Activated CD4-positive, alpha-beta T cell treated with anti-CD3 and anti-CD28 coated beads for 36 hours (primary cell): ENCODE measurements around the gene NAT14. TPM values are rescaled to one million over a fixed set of nuclear protein-coding genes. Genes with fewer than 3 reads are reported as not detected.
A peak's percentile ranks its signal among the peaks of the same experiment; 100 is the strongest.

Experiments used
- ATAC-seq: fragments of 200-7000 bp; cut with Tn5 transposase; one replicate; pipeline ENCODE4 v1.10.0; 2021; ENCODE audit warnings: mild to moderate bottlenecking, moderate library complexity
- CTCF ChIA-PET: fragments of 350-600 bp; sonication (Branson Sonifier 250); formaldehyde crosslinking; loops from one replicate; lab custom pipeline; 2021; ENCODE audit warnings: antibody characterized with exemption; lab: Charles Lee
- POLR2A ChIA-PET: fragments of 350-600 bp; sonication (Branson Sonifier 250); formaldehyde crosslinking; loops from one replicate; lab custom pipeline; 2021; ENCODE audit warnings: antibody characterized with exemption, inconsistent platforms; lab: Charles Lee
- DNase-seq: peaks from one replicate; pipeline ENCODE4 v3.0.0-alpha.2; 2020
- H3K27ac Mint-ChIP-seq: one replicate; pipeline ENCODE4 v1.8.0; 2021; ENCODE audit warnings: mixed read lengths
- H3K27me3 Mint-ChIP-seq: one replicate; pipeline ENCODE4 v1.8.0; 2021; ENCODE audit warnings: mixed read lengths
- H3K36me3 Mint-ChIP-seq: one replicate; pipeline ENCODE4 v1.8.0; 2021; ENCODE audit warnings: low read depth, mixed read lengths
- H3K4me1 Mint-ChIP-seq: one replicate; pipeline ENCODE4 v1.8.0; 2021; ENCODE audit warnings: mixed read lengths
- H3K4me3 Mint-ChIP-seq: one replicate; pipeline ENCODE4 v1.8.0; 2021; ENCODE audit warnings: mild to moderate bottlenecking, moderate library complexity, mixed read lengths
- H3K9me3 Mint-ChIP-seq: one replicate; pipeline ENCODE4 v1.8.0; 2021; ENCODE audit warnings: low read depth, mixed read lengths
- intact Hi-C, 2 experiments: fragments of 100-400 bp; cut with DNase I in 1 of 2; cut with micrococcal nuclease in 1 of 2; formaldehyde crosslinking; loops; one replicate each; pipeline versions ENCODE4 v1.14.2 to v1.15.1; 2022 to 2024; cut with DNase I, micrococcal nuclease
- total RNA-seq, 2 experiments: library from RNA; stranded (reverse); gene quantifications; one replicate each; pipeline ENCODE4 v1.2.3, GENCODE V29; 2021

Gene NAT14
- total RNA-seq, 2 experiments from 2014 or later = 8.2 to 14.8 TPM

- DNase-seq (no peak), ATAC-seq (no peak)
- ChIA-PET CTCF (no interaction called here), POLR2A (interaction anchor here (1.0 kb wide), 1 partner anchor 20 kb away, joined by 4 read pairs; no protein-coding TSS in a partner anchor)
- H3K4me3 Mint-ChIP-seq = no peak overlapping the region
- peaks cover 5% of the 10 kb centered on the region for H3K36me3 Mint-ChIP-seq
- no peaks in the 10 kb centered on the region for H3K27me3 Mint-ChIP-seq
- H3K4me1 Mint-ChIP-seq = peaks cover 33% of the 10 kb centered on the region
- intact Hi-C loops = no loop called here
- no peaks in the 10 kb centered on the region for H3K9me3 Mint-ChIP-seq
- H3K27ac Mint-ChIP-seq = no peak overlapping the region
These were observed 3.2 kb upstream of the NAT14 start for GRCh38 chr19:55481794-55482155.

GRCh38 chr19:55482156-55482961 lies 2.6 kb upstream of the NAT14 start:
- DNase-seq = no peak
- Mint-ChIP-seq H3K27me3 (no peaks in the 10 kb centered on the region), H3K4me3 (no peak overlapping the region), H3K4me1 (peaks cover 37% of the 10 kb centered on the region), H3K27ac (no peak overlapping the region), H3K36me3 (peaks cover 5% of the 10 kb centered on the region), H3K9me3 (no peaks in the 10 kb centered on the region)
- intact Hi-C loops = no loop called here
- ChIA-PET CTCF (no interaction called here), POLR2A (interaction anchor here (1.0 kb wide), 1 partner anchor 20 kb away, joined by 4 read pairs; no protein-coding TSS in a partner anchor)
- ATAC-seq = no peak

- H3K27me3 Mint-ChIP-seq = no peaks in the 10 kb centered on the region
- no peaks in the 10 kb centered on the region for H3K9me3 Mint-ChIP-seq
- H3K36me3 Mint-ChIP-seq = peaks cover 5% of the 10 kb centered on the region
- CTCF ChIA-PET = no interaction called here
- no peak for ATAC-seq
- DNase-seq = no peak
- no peak overlapping the region for H3K4me3 Mint-ChIP-seq
- peaks cover 36% of the 10 kb centered on the region for H3K4me1 Mint-ChIP-seq
- intact Hi-C loops = no loop called here
- no peak overlapping the region for H3K27ac Mint-ChIP-seq
- POLR2A ChIA-PET = interaction anchor here (0.6 kb wide), 1 partner anchor 32 kb away, joined by 4 read pairs; no protein-coding TSS in a partner anchor
These were observed 1.9 kb upstream of the NAT14 start for GRCh38 chr19:55482967-55483705.

- intact Hi-C loops = no loop called here
- CTCF ChIA-PET = interaction anchor here (0.9 to 1.6 kb wide), 3 partner anchors 10 to 20 kb away, joined by 3 to 6 read pairs (median 3); no protein-coding TSS in a partner anchor
- peaks cover under 1% of the 10 kb centered on the region for H3K36me3 Mint-ChIP-seq
- H3K27ac Mint-ChIP-seq = no peak overlapping the region
- peaks cover 28% of the 10 kb centered on the region for H3K4me1 Mint-ChIP-seq
- ATAC-seq = no peak
- POLR2A ChIA-PET = interaction anchor here (0.6 to 1.2 kb wide), 3 partner anchors 8 to 33 kb away, joined by 3 to 4 read pairs (median 4); partner anchors contain the start of gene ZNF628
- peak overlapping the region; percentile 75 for H3K4me3 Mint-ChIP-seq
- H3K27me3 Mint-ChIP-seq = no peaks in the 10 kb centered on the region
- DNase-seq = no peak
- no peaks in the 10 kb centered on the region for H3K9me3 Mint-ChIP-seq
These were observed 1.0 kb upstream of the NAT14 start for GRCh38 chr19:55483706-55484592.

- ChIA-PET CTCF (interaction anchor here (0.6 to 1.6 kb wide), 7 partner anchors 11 to 169 kb away, joined by 3 to 6 read pairs (median 3); no protein-coding TSS in a partner anchor), POLR2A (interaction anchor here (0.5 to 1.2 kb wide), 5 partner anchors 9 to 1899 kb away, joined by 3 to 6 read pairs (median 3); partner anchors contain the start of genes KMT5C and ZNF628)
- H3K36me3 Mint-ChIP-seq = no peaks in the 10 kb centered on the region
- no peak for ATAC-seq
- no peaks in the 10 kb centered on the region for H3K9me3 Mint-ChIP-seq
- H3K4me1 Mint-ChIP-seq = peaks cover 18% of the 10 kb centered on the region
- H3K27ac Mint-ChIP-seq = peak overlapping the region; percentile 78
- intact Hi-C loops = loop anchor here in 1 of 2 experiments (1.0 kb wide), 2 partner anchors 24 to 100 kb away; partner anchors contain the start of genes ISOC2 and RPL28
- no peak for DNase-seq
- H3K4me3 Mint-ChIP-seq = peak overlapping the region; percentile 75
- no peaks in the 10 kb centered on the region for H3K27me3 Mint-ChIP-seq
These were observed 537 bp downstream of the NAT14 start for GRCh38 chr19:55485439-55486011.

GRCh38 chr19:55486043-55486970 lies 1.3 kb downstream of the NAT14 start:
- H3K27me3 Mint-ChIP-seq = no peaks in the 10 kb centered on the region
- intact Hi-C loops = no loop called here
- H3K27ac Mint-ChIP-seq = peak overlapping the region; percentile 60
- H3K4me3 Mint-ChIP-seq = peak overlapping the region; percentile 75
- ChIA-PET CTCF (interaction anchor here (0.7 to 1.6 kb wide), 6 partner anchors 12 to 149 kb away, joined by 3 to 5 read pairs (median 3); partner anchors contain the start of gene ISOC2), POLR2A (interaction anchor here (0.5 to 0.8 kb wide), 2 partner anchors 11 to 1898 kb away, joined by 3 to 6 read pairs; no protein-coding TSS in a partner anchor)
- no peaks in the 10 kb centered on the region for H3K36me3 Mint-ChIP-seq
- DNase-seq (no peak), ATAC-seq (no peak)
- H3K9me3 Mint-ChIP-seq = no peaks in the 10 kb centered on the region
- peaks cover 18% of the 10 kb centered on the region for H3K4me1 Mint-ChIP-seq

- Mint-ChIP-seq H3K27ac (peak overlapping the region; percentile 76), H3K27me3 (no peaks in the 10 kb centered on the region), H3K36me3 (no peaks in the 10 kb centered on the region), H3K4me3 (peak overlapping the region; percentile 21), H3K9me3 (no peaks in the 10 kb centered on the region), H3K4me1 (peaks cover 18% of the 10 kb centered on the region)
- DNase-seq (peak; percentile 86), ATAC-seq (peak; percentile 63)
- POLR2A ChIA-PET = no interaction called here
- CTCF ChIA-PET = interaction anchor here (0.6 to 1.2 kb wide), 5 partner anchors 16 to 315 kb away, joined by 3 read pairs; partner anchors contain the start of gene ISOC2
- intact Hi-C loops = no loop called here
These were observed 2.3 kb downstream of the NAT14 start for GRCh38 chr19:55486971-55487923.

- ATAC-seq (no peak), DNase-seq (no peak)
- ChIA-PET POLR2A (no interaction called here), CTCF (interaction anchor here (1.1 to 1.2 kb wide), 3 partner anchors 16 to 27 kb away, joined by 3 read pairs; partner anchors contain the start of gene ISOC2)
- intact Hi-C loops = no loop called here
- Mint-ChIP-seq H3K36me3 (no peaks in the 10 kb centered on the region), H3K27me3 (peaks cover 2% of the 10 kb centered on the region), H3K9me3 (no peaks in the 10 kb centered on the region), H3K27ac (peak within 1 kb of the TSS; percentile 76), H3K4me1 (peaks cover 18% of the 10 kb centered on the region), H3K4me3 (peak within 1 kb of the TSS; percentile 21)
These were observed 3.1 kb downstream of the NAT14 start, which contains the start of gene SSC5D for GRCh38 chr19:55487924-55488687. TSS of gene SSC5D (plus strand) at chr19:55488436. CDS start at chr19:55488590, 154 bp downstream.
